Anterior cingulate cortex (tissue), 58 donors: Measurements from ENCODE around the gene GRIP2.
"Not testable (repeated sequence)": the region's sequence is repeated elsewhere in the genome, so short reads cannot be mapped to it uniquely, and the experiment has no call there.

ENCODE experiments used
- DNase-seq, 58 donors: peaks; one replicate each; lab custom pipeline; 2025; lab: John Stamatoyannopoulos, UW

Gene GRIP2

GRCh38 chr3:14524311-14524711, 15.8 kb downstream of the GRIP2 start:
- DNase-seq, result no peak

DNA sequence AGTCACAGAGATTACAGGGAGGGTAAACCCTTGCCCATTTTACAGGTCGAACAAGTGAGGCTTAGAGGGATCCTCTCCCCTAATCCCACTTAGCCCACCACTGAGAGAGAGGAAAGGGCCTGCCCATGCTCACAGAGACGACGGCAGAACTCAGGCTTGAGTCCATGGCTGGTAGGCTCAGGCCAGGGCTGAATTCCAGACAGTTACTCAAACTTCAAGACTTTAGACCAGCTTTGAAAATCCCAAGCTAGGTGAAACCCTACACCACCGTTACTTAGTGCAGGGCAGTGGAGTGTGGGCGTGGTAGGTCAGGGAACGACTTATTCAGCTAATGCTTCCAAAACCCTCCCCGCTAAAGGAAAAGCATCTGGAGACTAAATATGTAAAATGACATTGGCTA, 16.4 kb downstream of the GRIP2 start:
- no peak for DNase-seq

- no peak for DNase-seq
Measured at GRCh38 chr3:14522768-14523167, 17.4 kb downstream of the GRIP2 start.

GRCh38 chr3:14522129-14522691, 17.9 kb downstream of the GRIP2 start:
- DNase-seq, result no peak

- no peak for DNase-seq
Measured at GRCh38 chr3:14521611-14522010, 18.5 kb downstream of the GRIP2 start.

DNA sequence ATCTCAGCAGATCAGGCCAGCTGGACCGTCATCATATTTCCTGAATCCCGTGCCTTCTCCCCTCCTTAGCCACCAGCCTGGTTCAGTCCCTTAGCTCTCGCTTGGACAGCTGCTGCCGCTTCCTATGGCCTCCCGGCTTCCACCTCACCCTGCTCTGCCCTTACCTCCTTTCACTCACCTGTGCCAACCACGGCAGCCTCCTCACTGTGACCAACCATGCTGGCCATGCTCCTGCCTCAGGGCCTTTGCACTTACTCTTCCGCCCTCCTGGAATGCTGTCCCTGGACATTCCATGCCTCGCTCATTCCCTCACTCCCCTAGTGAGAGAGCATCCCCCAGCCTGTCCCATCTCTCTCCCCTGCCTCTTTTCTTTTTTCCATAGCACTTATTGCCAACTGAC, 19.2 kb downstream of the GRIP2 start:
- no peak for DNase-seq

DNA sequence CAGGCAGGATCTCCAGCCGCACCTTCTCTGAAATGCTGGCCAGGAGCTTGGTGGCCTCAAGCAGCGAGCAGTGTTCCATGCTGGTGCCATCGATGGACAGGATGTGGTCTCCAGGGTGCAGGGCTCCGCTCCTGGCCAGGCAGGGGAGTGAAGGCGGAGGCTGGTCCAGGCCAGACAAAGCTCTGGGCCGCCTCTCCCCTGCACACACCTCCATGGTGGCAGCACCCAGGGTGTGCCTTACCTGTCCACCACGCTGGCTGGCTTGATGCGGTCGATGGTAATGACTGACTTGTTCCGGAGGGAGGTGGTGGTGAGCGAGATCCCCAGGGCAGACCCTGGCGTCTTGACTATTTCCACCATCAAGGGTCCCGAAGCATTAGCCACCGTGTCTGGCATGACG, 20.0 kb downstream of the GRIP2 start:
- no peak for DNase-seq

DNA sequence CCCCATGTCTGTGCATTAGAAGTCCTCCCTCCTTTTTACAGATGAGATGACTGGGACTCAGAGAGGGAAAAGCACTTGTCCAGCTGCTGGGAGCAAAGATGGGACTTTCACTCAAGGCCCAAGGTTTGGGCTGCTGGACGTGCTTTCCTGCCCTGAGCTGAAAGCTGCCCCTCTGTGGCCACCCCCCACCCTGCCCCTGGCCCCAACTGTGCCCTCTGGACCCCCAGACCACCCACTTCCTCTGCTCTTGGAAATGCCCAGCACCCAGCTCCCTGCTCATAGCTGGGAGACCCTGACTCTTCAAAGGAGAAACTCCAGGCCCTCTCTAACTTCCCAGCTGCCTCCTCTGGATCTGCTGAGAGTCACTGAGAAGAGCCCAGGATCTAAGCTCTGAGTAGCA, 20.7 kb downstream of the GRIP2 start:
- DNase-seq, result no peak

DNA sequence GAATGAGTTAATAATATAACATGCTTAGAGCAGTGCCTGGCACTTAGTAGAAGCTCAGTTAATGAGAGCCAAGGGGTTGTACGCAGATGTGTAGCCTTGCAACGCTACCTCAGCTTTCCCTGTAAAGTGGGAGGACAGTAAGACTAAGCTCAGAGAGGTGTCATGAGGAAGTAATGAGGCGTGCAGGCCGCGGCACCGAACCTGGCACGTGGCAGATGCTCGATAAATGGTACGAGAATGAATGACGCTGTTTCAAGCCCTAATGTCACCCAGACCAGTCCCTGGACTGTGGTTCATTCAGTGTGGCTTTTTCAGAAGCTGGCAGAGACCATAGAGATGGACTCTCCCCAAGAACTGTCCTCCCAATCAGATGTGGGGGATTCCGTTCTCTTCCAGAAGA, 21.2 kb downstream of the GRIP2 start:
- no peak for DNase-seq

DNA sequence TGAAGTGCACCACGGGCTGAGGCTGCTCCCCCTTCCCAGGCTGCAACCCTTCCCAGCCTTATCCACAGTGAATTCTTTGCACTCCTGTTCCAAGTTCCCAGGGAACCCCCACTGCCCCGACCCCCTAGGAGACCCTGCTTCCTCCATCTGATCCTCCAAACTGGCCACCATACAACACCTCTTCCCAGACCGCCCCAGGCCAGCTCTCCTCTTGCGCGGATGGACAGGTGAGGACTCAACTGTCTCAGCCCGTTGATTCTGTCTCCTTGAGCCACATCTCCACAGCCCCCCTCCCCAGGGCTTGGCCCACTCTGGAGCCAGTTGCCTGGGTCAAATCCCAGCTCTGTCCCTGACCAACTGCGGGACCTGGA, 21.7 kb downstream of the GRIP2 start:
- DNase-seq, result no peak

DNA sequence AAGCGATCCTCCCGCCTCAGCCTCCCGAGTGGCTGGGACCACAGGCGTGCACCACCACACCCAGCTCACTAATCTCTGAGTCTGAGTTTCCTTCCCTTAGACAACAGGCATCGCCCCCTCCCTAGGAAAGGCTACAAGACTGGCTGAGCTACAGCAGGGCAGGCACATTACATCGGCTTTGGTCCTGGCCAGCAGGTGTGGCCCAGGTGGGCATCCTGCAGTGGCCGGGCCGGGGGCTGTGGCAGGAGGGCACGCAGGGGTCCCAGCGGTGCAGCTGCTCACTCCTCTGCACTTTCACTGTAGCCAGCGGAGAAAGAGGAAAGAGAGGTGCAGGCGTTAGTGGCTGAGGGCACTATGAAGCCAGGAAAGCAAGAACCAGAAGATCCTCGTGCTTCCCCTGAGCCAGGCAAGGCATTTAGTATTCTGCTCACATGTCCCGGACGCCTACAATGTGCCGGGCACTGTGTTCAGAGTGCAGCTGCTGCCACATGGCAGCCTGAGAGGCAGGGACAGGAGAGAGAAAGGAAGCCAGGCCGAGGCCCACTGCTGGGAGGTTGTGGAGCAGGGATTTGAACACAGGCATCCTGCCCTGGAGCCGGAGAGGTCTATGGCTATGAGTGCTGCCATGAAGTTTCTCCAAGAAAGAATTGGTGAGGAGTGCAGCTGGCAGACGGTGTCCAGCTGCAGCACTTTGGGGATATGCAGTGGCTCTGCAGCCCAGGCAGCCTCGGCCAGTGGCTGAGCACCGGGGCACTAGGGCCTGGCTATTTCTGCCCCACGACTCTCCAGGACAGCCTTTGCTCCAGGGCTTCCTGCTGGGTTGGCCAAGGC, 22.3 kb downstream of the GRIP2 start:
- DNase-seq, result no peak

- no peak for DNase-seq
Measured at GRCh38 chr3:14516738-14517345, 23.3 kb downstream of the GRIP2 start.

- DNase-seq, result not testable (repeated sequence)
Measured at GRCh38 chr3:14515526-14515925, 24.6 kb downstream of the GRIP2 start.

DNA sequence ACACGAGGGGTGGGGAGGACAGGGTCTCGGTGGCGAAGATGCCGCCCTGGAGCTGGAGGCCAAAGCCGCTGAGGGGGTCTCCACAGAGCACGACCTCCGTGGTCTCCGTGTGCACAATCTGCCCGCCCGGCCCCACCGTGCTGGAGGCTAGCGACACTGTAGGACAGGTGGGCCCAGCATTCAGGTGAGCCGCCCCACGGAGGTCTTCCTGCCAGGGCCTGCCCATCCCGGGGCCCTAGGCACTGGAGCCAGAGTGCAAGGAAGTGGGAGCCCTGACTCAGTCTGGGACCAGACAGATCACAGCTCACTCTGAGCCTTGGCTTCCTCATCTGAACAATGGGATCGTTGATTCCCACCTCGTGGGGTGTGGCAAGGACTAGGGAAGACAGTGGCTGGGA, 25.8 kb downstream of the GRIP2 start:
- DNase-seq, result no peak

DNA sequence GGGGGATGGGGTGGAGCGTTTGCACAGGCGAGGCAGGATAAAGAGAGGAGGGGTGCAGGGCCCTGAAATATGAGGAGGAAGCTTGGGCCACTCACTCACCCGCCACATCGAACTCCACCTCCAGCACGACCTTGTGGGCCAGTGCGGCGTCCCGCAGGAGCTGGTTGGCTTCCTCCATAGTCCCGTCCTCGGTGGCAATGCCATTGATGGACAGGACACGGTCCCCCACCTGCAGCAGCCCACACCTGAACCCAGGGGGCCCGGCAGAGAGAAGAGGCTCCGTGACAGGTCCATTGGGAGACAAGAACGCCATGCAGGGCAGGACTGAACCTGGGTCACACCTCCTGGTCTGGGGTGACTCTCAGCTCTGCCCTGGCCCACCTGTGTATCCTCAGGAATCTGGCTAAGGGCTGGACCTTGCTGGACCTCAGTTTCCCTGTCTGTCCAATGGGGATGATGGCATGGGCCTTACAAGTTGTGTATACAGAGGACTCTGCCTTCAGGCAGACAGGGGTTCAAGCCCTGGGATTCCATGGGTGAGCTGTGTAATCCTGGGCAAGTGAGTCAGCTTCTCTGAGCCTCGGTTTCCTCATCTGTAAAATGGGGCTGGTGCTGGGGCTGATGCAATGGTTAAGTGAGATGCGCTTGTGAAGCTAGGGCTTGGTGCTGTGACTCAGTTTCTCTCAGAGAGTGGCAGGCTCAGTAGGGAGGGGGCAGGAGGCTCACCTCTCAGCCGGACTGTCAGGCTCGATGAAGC, 26.4 kb downstream of the GRIP2 start:
- DNase-seq, result no peak

- DNase-seq, result no peak
Measured at GRCh38 chr3:14512942-14513327, 27.2 kb downstream of the GRIP2 start.

DNA sequence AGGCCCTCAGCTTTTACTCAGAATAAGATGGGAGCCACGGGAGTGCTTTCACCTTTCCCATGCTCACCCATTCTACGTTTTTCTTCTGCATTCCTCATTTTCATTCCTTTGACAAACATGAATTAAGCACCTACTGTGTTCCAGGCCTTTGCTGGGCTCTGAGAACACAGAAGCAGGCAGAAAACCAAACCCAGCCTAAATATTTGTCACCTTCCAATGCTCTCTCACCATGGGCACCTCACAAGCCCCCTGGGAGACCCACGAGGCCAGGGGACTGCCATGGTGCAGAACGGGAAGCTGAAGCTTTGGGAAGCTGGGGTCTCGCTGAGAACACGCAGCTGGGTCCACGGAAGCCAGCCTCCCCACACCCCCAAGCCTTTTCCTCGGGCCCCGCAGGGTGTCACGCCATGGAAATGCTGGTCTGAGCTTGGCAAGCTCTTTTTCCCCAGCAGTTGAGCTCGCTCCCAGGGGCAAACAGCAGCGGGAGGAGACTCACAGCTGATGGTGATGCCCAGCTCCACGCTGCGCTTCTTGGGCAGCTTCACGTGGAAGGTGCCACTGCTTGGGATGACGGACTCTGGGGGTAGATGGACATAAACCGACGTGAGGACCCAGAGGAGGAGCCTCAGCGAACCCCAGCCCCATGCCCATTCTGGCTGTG, 27.7 kb downstream of the GRIP2 start:
- DNase-seq, result no peak

DNA sequence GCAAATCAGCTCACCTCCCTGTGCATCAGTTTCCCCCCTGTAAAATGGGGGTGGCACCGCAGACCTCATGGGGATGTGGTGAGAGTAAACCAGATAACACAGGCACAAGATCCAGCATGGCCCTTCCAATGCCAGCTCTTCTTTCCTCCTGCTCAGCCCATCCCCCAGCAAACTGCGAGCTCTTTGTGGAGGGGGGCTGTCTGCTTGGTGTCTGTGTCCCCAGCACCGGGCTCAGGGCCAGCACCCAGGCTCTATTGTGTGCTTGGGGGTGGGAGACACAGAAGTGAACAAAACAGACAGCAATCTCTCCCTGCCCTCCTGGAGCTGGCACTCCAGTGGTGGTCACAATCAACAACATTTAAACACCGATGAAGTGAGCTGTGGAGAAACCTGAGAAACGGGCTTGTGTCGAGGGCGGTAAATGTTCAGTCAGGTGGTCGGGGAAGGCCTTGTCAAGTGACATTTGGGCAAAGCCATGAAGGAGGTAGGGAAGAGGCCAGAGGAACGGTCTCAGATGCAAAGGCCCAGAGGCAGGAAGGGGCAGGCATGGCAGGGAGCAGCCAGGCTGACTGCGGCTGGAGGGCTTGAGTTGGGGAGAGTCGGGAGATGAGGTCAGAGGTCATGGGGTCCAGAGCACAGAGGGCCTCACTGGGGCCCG, 28.4 kb downstream of the GRIP2 start:
- no peak for DNase-seq

GRCh38 chr3:14510838-14511622, 29.1 kb downstream of the GRIP2 start:
- no peak for DNase-seq

- DNase-seq, result no peak
Measured at GRCh38 chr3:14509796-14510100, 30.4 kb downstream of the GRIP2 start.
